Common myeloid progenitor, CD34-positive (primary cell): ENCODE results near the gene DZIP1L.

Source experiments
- CTCF ChIA-PET: fragments of 350-600 bp; sonication (Branson Sonifier 250); formaldehyde crosslinking; loops from one replicate; lab custom pipeline; 2021; ENCODE audit warnings: antibody characterized with exemption; lab: Charles Lee
- POLR2A ChIA-PET: fragments of 350-600 bp; sonication (Branson Sonifier 250); formaldehyde crosslinking; loops from one replicate; lab custom pipeline; 2021; ENCODE audit warnings: antibody characterized with exemption; lab: Charles Lee
- DNase-seq, 3 donors: peaks; one replicate each; pipeline versions ENCODE4 v3.0.0 to v3.0.0-alpha.2; 2013
- H3K27ac ChIP-seq, 2 experiments: 1 replicate in 1 of 2; 2 replicates in 1 of 2; pipeline ENCODE4 v1.7.0; 2013; ENCODE audit warnings: inconsistent platforms in 2 of 2, low read length in 2 of 2, mild to moderate bottlenecking in 2 of 2, low read depth in 1 of 2, moderate library complexity in 1 of 2; ENCODE audit not compliant: severe bottlenecking in 2 of 2, insufficient read depth in 1 of 2, poor library complexity in 1 of 2
- H3K27me3 ChIP-seq, 5 experiments: replicated peaks in 2 of 5; 1 replicate in 3 of 5; 2 replicates in 2 of 5; pipeline versions ENCODE4 v1.6.1 to v1.7.0; 2013; ENCODE audit warnings: low read length in 4 of 5, mild to moderate bottlenecking in 2 of 5, moderate library complexity in 2 of 5, inconsistent platforms in 1 of 5; ENCODE audit not compliant: insufficient read depth in 5 of 5, control insufficient read depth in 4 of 5
- H3K36me3 ChIP-seq, 4 experiments: 1 replicate in 2 of 4; 2 replicates in 2 of 4; pipeline versions ENCODE4 v1.6.1 to v1.7.0; 2013; ENCODE audit warnings: low read length in 3 of 4, control low read depth in 1 of 4, mild to moderate bottlenecking in 1 of 4; ENCODE audit not compliant: control insufficient read depth in 4 of 4, insufficient read depth in 4 of 4
- H3K4me1 ChIP-seq, 4 experiments: 1 replicate in 3 of 4; 2 replicates in 1 of 4; pipeline versions ENCODE4 v1.6.1 to v1.7.1; 2013; ENCODE audit warnings: low read length in 3 of 4, mild to moderate bottlenecking in 3 of 4, control low read depth in 1 of 4, inconsistent platforms in 1 of 4, moderate library complexity in 1 of 4; ENCODE audit not compliant: control insufficient read depth in 4 of 4, insufficient read depth in 4 of 4; ENCODE audit errors: control extremely low read depth in 1 of 4
- H3K4me3 ChIP-seq, 7 experiments: 1 replicate in 4 of 7; 2 replicates in 3 of 7; pipeline versions ENCODE4 v1.5.1 to v1.7.0; 2013; ENCODE audit warnings: mild to moderate bottlenecking in 7 of 7, low read length in 6 of 7, moderate library complexity in 6 of 7, inconsistent platforms in 2 of 7, low read depth in 2 of 7, control low read depth in 1 of 7; ENCODE audit not compliant: insufficient read depth in 4 of 7, control insufficient read depth in 1 of 7; ENCODE audit errors: extremely low read depth in 1 of 7
- H3K9me3 ChIP-seq, 5 experiments: 1 replicate in 4 of 5; 2 replicates in 1 of 5; pipeline versions ENCODE4 v1.6.1 to v1.7.1; 2013; ENCODE audit warnings: low read length in 4 of 5, mild to moderate bottlenecking in 2 of 5, inconsistent platforms in 1 of 5, low read depth in 1 of 5, moderate library complexity in 1 of 5; ENCODE audit not compliant: control insufficient read depth in 4 of 5, insufficient read depth in 2 of 5; ENCODE audit errors: control extremely low read depth in 1 of 5
- WGBS: methylation state at CpG from one replicate; pipeline ENCODE4 v1.1.5; 2013; ENCODE audit not compliant: insufficient coverage; 5-methylcytosine and 5-hydroxymethylcytosine counted together

DZIP1L gene

GRCh38 chr3:138049157-138049919 is 66.1 kb downstream of the DZIP1L start:
- WGBS = 100% methylated on average over 9 of the region's 9 CpGs
- no peak for DNase-seq
- Histone ChIP-seq H3K9me3 (no peaks in the 10 kb centered on the region), H3K4me1 (no peaks in the 10 kb centered on the region), H3K27me3 (peaks cover 0 to 3% (median 0%) of the 10 kb centered on the region in 5 experiments), H3K36me3 (no peaks in the 10 kb centered on the region), H3K27ac (no peak overlapping the region), H3K4me3 (no peak overlapping the region)
- CTCF ChIA-PET = interaction anchor here (0.6 kb wide), 1 partner anchor 927 kb away, joined by 3 read pairs; no protein-coding TSS in a partner anchor
- POLR2A ChIA-PET = no interaction called here

DNA sequence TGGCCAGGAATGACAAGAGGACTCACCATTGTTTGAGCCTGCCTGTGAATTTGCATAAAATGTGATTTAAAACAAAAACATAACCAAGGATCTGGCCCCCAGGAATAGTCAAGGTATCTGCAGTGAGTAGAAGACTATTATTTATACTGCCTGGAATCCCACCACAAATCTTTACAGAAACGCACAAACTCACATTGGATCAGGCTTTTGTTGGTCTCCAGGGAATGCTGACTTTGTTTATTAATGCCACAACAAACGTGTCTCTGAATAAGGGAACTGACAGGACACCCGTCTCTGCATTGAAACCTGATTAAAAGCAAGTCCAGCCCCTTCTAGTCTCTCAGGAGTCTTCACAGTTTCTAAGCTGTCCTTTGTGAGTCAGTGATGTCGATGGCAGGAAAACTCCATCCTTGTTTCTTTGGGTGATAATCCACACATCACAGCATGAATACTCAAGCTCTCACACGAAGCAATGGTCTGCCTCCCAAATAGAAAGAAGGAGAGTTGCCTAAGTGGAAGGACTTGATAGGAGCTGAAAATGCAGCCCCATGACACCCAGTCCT is 67.7 kb downstream of the DZIP1L start:
- no peaks in the 10 kb centered on the region for H3K36me3 ChIP-seq
- no peaks in the 10 kb centered on the region for H3K4me1 ChIP-seq
- ChIA-PET POLR2A (no interaction called here), CTCF (interaction anchor here (1.1 to 1.4 kb wide), 2 partner anchors 10 to 19 kb away, joined by 3 read pairs; no protein-coding TSS in a partner anchor)
- H3K4me3 ChIP-seq = no peak overlapping the region
- WGBS = 92% methylated on average over 5 of the region's 5 CpGs
- peaks cover 0 to 3% (median 0%) of the 10 kb centered on the region in 5 experiments for H3K27me3 ChIP-seq
- no peak overlapping the region for H3K27ac ChIP-seq
- DNase-seq = no peak
- peaks cover 0 to 1% (median 0%) of the 10 kb centered on the region in 5 experiments for H3K9me3 ChIP-seq

GRCh38 chr3:138046955-138047354 is 68.5 kb downstream of the DZIP1L start:
- no peak overlapping the region for H3K4me3 ChIP-seq
- no peaks in the 10 kb centered on the region for H3K36me3 ChIP-seq
- WGBS = 100% methylated on average over 1 of the region's 3 CpGs
- peaks cover 0 to 5% (median 0%) of the 10 kb centered on the region in 5 experiments for H3K27me3 ChIP-seq
- H3K4me1 ChIP-seq = no peaks in the 10 kb centered on the region
- CTCF ChIA-PET = interaction anchor here (1.4 kb wide), 1 partner anchor 20 kb away, joined by 3 read pairs; no protein-coding TSS in a partner anchor
- H3K27ac ChIP-seq = no peak overlapping the region
- no peak for DNase-seq
- POLR2A ChIA-PET = no interaction called here
- H3K9me3 ChIP-seq = peaks cover 0 to 1% (median 0%) of the 10 kb centered on the region in 5 experiments

DNA sequence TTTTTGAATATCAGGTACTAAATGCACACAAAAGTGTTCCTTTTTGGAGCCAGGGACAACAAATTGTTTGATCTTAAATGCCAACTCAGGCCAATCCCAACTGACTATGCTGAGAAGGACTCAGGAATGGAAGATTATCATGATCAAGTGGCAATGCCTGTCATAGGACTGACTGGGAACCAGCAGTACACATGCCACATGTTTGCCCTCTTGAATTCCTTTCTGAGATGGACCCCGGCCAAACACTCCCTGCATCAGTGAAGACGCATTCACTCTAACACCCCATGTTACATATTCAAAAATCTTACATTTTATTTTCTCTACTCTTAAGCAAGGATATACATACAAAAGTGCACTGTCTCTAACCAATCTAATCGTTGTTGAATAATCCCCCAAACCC is 69.3 kb downstream of the DZIP1L start:
- WGBS = 93% methylated on average over 3 of the region's 3 CpGs
- H3K4me3 ChIP-seq = no peak overlapping the region
- H3K27me3 ChIP-seq = peaks cover 0 to 7% (median 0%) of the 10 kb centered on the region in 5 experiments
- POLR2A ChIA-PET = no interaction called here
- no peaks in the 10 kb centered on the region for H3K4me1 ChIP-seq
- CTCF ChIA-PET = no interaction called here
- no peak overlapping the region for H3K27ac ChIP-seq
- H3K36me3 ChIP-seq = no peaks in the 10 kb centered on the region
- peaks cover 0 to 1% (median 0%) of the 10 kb centered on the region in 5 experiments for H3K9me3 ChIP-seq
- no peak for DNase-seq

DNA sequence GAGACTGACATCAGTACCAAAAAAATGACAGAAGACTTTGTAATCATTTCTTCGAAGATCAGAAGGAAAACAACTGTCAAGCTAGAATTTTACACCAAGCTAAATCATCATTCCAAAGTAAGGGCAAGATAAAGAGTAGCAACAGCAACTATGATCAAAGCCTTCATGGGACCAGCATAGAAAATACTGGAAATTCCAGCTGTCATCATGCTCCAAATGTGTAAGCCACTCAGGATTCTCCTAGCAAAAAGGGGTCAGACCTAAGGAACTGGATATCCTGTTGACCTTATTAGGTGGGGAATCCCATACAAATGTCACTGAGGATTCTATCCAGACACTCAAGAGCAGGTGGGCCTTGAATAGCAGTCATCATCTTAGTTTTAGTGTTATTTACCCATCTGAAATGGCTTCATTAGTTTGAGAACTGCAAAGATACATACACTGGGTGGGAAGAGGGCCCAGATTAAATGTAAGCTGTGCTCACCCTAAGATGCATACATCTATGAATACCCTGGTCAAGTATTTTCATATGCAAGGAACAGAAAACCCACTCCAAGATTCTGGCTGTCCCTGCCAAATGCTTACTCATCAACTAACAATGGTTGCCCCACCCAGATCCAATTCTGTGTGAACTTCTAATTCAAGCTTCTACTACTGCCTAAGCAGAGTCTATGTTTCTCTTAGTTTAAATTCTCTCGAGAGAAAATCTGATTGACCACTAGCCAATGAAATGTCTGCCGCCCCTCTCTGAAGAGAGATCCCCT is 72.0 kb downstream of the DZIP1L start:
- DNase-seq = no peak
- WGBS = 94% methylated on average over 2 of the region's 3 CpGs
- ChIA-PET POLR2A (interaction anchor here (0.6 kb wide), 1 partner anchor 130 kb away, joined by 6 read pairs; no protein-coding TSS in a partner anchor), CTCF (interaction anchor here (3.0 kb wide), 1 partner anchor 10 kb away, joined by 10 read pairs; no protein-coding TSS in a partner anchor)
- H3K27ac ChIP-seq = no peak overlapping the region
- H3K4me1 ChIP-seq = no peaks in the 10 kb centered on the region
- H3K9me3 ChIP-seq = peaks cover 0 to 1% (median 0%) of the 10 kb centered on the region in 5 experiments
- peaks cover 0 to 10% (median 0%) of the 10 kb centered on the region in 5 experiments for H3K27me3 ChIP-seq
- no peak overlapping the region for H3K4me3 ChIP-seq
- H3K36me3 ChIP-seq = no peaks in the 10 kb centered on the region

GRCh38 chr3:138042043-138042442 is 73.4 kb downstream of the DZIP1L start:
- peaks cover 0 to 1% (median 0%) of the 10 kb centered on the region in 5 experiments for H3K9me3 ChIP-seq
- no peak overlapping the region for H3K27ac ChIP-seq
- H3K4me1 ChIP-seq = no peaks in the 10 kb centered on the region
- no peak for DNase-seq
- peaks cover 0 to 10% (median 0%) of the 10 kb centered on the region in 5 experiments for H3K27me3 ChIP-seq
- no CpG with 5 or more reads among the region's 2 CpGs for WGBS
- no peak overlapping the region for H3K4me3 ChIP-seq
- POLR2A ChIA-PET = no interaction called here
- CTCF ChIA-PET = interaction anchor here (1.4 to 3.0 kb wide), 2 partner anchors 11 to 25 kb away, joined by 3 to 10 read pairs; no protein-coding TSS in a partner anchor
- H3K36me3 ChIP-seq = no peaks in the 10 kb centered on the region
